Subcutaneous adipose tissue (tissue), 4 donors: ENCODE measurements around the gene ABCC4. TPM values are rescaled to one million over a fixed set of nuclear protein-coding genes. Genes with fewer than 3 reads are reported as not detected.

Source experiments
- CTCF ChIP-seq: fragments of 450-650 bp; IDR thresholded peaks from one replicate; pipeline ENCODE4 v1.5.1; 2016; ENCODE audit warnings: low read depth, mild to moderate bottlenecking, control low read depth, antibody characterized with exemption, moderate library complexity
- total RNA-seq, 4 donors: library from RNA; depleted of rRNA; stranded (reverse); fragments of >200 nt; gene quantifications; one replicate each; pipeline ENCODE4 v1.1.0, GENCODE V29; 2016

The ABCC4 gene
- total RNA-seq, 4 donors from 2014 or later: 4.1 to 7.7 (median 5.1) TPM

DNA sequence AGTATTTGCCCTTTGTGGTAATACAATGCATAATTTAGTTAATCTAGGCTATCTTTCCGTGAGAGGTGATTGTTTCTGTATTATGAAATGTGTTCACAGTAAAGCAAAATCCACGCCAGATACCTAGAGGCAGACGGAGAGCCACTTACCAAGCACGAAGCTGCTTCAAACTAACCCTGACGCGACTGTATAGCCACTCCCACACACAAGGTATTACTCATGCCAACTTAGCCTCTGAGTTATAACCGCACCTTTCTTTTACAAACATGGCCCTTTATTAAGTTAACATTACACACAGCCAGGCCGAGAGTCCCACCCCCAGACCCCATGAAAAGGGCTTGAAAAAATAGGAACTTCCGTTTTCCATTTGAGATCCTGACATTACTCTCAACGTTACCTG, 185.7 kb downstream of the ABCC4 start:
- TF ChIP-seq CTCF: no peak

DNA sequence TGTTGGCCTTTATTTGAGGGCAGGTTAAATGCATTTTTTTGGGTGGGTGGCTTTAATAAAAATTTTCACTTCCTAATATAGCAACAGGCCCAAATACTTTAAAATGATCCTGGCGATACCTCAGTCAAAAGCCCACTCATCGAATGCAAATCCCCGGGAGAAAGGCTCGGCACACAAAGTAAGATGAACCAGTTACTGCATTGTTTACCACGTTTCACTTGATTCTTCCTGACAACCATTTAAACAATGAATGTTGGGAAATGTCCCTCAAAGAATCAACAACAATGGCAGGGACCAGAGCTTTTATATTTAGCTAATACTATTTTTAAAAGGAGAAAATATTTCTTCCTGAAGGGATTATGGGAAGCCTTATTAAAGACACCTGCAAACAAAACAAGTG, 187.7 kb downstream of the ABCC4 start:
- TF ChIP-seq CTCF: no peak

- no peak for TF ChIP-seq CTCF
These were observed 188.4 kb downstream of the ABCC4 start for GRCh38 chr13:95112883-95113282.

DNA sequence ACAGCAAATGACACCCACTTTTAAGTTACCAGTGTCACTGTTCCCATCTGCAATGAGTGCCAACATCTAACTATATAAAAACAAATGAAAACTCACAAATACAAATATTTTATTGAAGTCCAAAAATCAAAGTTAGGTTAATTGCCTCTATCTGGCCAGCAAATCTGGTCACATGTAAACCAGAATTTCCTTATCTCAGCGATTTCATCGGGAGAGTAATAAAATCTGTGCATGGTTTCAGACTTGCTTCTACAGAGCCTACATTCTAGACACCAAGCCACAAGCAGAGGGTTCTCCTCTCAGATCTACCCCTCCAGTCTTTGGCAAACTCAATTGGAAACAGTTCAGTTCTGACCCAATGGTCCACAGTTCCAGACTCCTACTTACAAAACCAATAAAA, 189.6 kb downstream of the ABCC4 start:
- TF ChIP-seq CTCF: no peak

DNA sequence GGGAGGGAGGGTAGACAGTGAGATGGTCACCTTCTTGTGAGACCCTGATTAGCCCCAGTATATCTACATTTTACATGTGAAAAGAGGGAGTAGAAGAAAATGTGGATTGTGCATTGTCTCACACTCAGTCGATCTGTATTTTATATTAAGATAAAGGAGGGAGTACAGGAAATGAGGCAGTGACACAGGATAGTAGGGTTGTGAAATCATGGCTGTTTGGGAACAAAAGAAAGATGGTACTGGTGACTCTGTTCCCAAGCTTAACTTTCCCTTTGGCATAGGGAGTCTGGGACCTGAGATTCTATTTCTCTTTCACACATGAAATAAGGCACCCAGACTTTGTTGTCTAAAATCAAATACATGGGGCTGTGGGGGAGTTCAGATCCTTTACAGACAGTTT, 194.7 kb downstream of the ABCC4 start:
- no peak for TF ChIP-seq CTCF

GRCh38 chr13:95100525-95101433, 200.5 kb downstream of the ABCC4 start:
- TF ChIP-seq CTCF: no peak

DNA sequence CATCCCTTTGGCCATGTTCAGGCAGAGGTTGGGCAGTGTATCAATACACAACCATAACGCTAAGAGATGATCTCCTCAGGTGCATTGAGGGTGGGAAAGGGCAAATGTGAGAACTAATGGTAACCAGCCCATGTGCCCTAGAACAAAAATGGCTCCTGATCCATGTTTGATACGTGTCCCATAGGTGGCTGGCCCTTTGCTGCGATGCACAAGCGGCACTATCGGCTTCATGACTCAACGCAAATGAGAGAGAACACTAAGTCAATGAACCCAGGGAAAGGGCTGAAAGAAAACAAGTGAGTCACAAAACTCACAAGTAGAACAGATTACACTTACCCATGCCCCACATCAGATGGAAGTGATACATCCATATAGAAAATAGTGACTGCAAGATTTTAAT, 201.7 kb downstream of the ABCC4 start:
- no peak for TF ChIP-seq CTCF
